ENCODE measurements around the gene ENTREP3.

Gene ENTREP3

DNA sequence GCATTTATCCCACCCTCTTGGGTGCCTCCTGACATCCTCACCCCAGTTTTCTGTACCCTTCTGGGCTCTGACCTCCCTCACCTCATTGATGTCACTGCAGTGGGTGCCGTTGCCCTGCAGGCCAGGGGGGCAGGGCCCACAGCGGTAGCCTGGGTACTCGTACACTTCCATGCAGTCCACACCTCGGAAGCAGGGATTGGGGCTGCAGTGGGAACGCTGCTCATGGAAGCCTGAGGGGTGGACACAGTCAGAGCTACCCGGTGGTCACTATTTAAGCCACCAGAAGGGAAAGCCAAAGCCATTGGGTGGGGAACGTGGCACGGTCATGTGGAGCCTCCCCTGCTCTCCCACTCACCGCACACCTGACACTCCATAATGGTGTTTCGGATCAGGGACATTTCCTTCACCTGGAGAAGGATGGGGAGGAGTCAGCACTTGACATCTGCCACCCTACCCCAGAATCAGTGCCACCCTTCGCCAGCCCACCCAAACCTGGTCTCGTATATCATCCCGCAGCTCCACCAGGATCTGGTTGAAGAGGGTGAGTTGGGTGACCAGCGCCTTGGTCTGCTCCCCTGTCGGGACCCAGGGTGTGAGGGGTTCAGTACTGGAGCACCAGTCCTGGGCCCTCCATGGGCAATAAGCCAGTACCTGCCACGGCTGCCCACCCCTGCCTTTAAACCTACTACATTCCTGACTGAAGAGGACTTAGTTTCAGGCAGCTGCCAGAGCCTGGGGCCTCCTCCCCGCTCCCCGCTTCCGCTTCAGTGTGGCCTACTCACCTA lies 52.4 kb downstream of the ENTREP3 start:
- TF ChIP-seq CTCF (IDR thresholded peaks at IDR 0.05; ENCODE audit: borderline replicate concordance, control extremely low read depth, extremely low read depth, insufficient read depth, missing control alignments): no peak
- no peak for DNase-seq (ENCODE audit: low spot score)
- in situ Hi-C loops (cut with MboI; ENCODE audit: low sequenced_read_pairs, unreplicated experiment): no loop called here

GRCh38 chr1:155202198-155202597 lies 53.1 kb downstream of the ENTREP3 start:
- no peak for TF ChIP-seq CTCF (IDR thresholded peaks at IDR 0.05; ENCODE audit: borderline replicate concordance, control extremely low read depth, extremely low read depth, insufficient read depth, missing control alignments)
- no peak for DNase-seq (ENCODE audit: low spot score)
- in situ Hi-C loops (cut with MboI; ENCODE audit: low sequenced_read_pairs, unreplicated experiment): no loop called here

GRCh38 chr1:155200920-155201319 lies 54.4 kb downstream of the ENTREP3 start:
- in situ Hi-C loops (cut with MboI; ENCODE audit: low sequenced_read_pairs, unreplicated experiment): no loop called here
- TF ChIP-seq CTCF (IDR thresholded peaks at IDR 0.05; ENCODE audit: borderline replicate concordance, control extremely low read depth, extremely low read depth, insufficient read depth, missing control alignments): no peak

GRCh38 chr1:155199792-155200191 lies 55.5 kb downstream of the ENTREP3 start:
- TF ChIP-seq CTCF (IDR thresholded peaks at IDR 0.05; ENCODE audit: borderline replicate concordance, control extremely low read depth, extremely low read depth, insufficient read depth, missing control alignments): no peak
- in situ Hi-C loops (cut with MboI; ENCODE audit: low sequenced_read_pairs, unreplicated experiment): no loop called here
- DNase-seq (ENCODE audit: low spot score): no peak

More at GRCh38 chr1:155200920-155201319, 54.4 kb downstream of the ENTREP3 start:
- no peak for DNase-seq (ENCODE audit: low spot score)

DNA sequence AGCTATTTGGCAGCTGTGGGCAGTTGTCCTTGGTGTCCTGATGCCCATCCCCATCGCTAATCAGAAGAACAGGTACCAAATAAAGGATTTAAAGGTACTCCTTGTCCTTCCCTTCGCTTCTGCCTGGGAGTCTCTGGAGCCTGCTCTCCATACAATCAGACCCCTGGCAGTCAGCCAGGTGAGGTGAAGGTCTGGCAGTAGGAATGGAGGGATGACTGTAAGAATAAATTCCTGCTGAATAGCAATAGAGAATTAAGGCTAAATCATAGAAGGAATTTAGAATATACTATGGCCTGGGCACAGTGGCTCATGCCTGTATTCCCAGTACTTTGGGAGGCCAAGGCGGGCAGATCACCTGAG lies 56.8 kb downstream of the ENTREP3 start:
- no peak for TF ChIP-seq CTCF (IDR thresholded peaks at IDR 0.05; ENCODE audit: borderline replicate concordance, control extremely low read depth, extremely low read depth, insufficient read depth, missing control alignments)
- DNase-seq (ENCODE audit: low spot score): no peak

DNA sequence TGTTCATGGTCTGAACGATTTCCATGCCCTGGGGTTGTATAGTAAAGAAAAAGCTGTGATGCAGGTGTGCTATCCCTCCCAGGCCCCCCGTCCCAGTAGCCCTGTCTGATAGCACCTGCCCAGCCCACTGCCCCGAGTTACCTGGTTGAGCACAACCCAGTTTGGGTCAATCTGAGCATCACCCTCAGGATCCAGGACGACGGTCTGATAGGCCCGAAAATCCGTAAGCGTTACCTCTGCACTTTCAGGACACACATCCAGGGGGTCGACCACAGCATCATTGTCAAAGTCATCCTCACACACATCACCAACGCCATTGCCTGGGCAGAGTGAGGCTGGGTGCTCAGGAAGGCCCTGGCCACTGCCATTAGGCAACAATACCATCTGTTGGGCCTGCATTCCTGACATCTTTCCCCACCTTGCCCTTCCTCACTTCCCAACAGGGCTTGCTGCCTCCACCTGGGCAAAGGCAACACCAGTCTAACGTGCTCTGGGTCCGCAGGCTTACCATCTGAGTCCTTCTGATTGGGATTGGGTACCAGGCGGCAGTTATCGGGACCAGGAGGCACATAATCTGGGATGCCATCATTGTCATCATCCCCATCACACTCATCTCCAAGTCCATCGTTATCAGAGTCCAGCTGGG lies 57.3 kb downstream of the ENTREP3 start:
- DNase-seq (ENCODE audit: low spot score): no peak
- in situ Hi-C loops (cut with MboI; ENCODE audit: low sequenced_read_pairs, unreplicated experiment): no loop called here
- TF ChIP-seq CTCF (IDR thresholded peaks at IDR 0.05; ENCODE audit: borderline replicate concordance, control extremely low read depth, extremely low read depth, insufficient read depth, missing control alignments): no peak

More for the DNA sequence above, 56.8 kb downstream of the ENTREP3 start:
- in situ Hi-C loops (cut with MboI; ENCODE audit: low sequenced_read_pairs, unreplicated experiment): no loop called here
